Measurements from ENCODE around the gene DEPDC5. TPM values are rescaled to one million over a fixed set of nuclear protein-coding genes. Genes with fewer than 3 reads are reported as not detected.

DEPDC5 gene
- total RNA-seq, 5 donors from 2014 or later (not counting 1 experiment from before 2014, with no cell fraction given), result 40.3 to 52.7 (median 49.0) TPM

DNA sequence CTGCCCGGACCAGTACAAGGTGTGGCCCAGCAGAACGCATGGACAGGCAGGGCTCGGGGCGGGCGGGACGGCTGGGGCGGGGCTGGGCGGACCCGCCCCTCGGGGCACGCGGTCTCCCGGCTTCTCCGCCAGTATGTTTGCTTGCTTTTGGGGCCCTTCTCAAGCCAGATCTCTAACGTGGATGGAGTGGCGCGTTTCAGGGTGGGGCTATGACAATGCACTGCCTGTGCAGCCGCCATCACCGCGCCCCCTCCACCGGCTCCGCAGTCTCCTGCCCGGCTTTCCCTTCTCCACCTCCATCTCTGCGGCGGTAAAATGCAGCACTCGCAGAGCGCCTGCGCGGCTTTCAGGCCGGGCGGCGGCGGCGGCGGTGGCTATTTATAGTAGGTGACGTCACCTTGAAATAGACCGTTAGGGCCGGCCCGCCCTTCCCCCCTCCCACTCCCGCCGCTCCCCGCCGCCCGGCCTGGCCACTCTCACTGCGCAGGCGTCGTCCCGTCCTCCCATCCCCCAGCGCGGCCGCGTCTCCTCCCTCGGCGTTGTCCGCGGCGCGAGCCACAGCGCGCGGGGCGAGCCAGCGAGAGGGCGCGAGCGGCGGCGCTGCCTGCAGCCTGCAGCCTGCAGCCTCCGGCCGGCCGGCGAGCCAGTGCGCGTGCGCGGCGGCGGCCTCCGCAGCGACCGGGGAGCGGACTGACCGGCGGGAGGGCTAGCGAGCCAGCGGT lies 190.3 kb downstream of the DEPDC5 start, which contains the start of gene YWHAH:
TSS of gene YWHAH (plus strand) at position 558 of the 722 bp plus-strand sequence. CDS start 199 bp downstream, outside the sequence.
- peak within 1 kb of the TSS in 2 of 3 donors; percentile 88 to 93 for H3K4me3 Mint-ChIP-seq
- H3K4me3 ChIP-seq (ENCODE audit: control insufficient read depth in 1 of 2, extremely low read depth in 1 of 2, low read length in 1 of 2), result peak within 1 kb of the TSS; percentile 58 to 79
- peaks cover 0 to 3% of the 10 kb centered on the region in 2 donors for H3K36me3 ChIP-seq (ENCODE audit: control insufficient read depth in 2 of 2, extremely low read depth in 1 of 2, insufficient read depth in 1 of 2, low read length in 1 of 2)
- H3K27ac ChIP-seq (ENCODE audit: low read length), result peak within 1 kb of the TSS; percentile 88
- POLR2A ChIA-PET, result no interaction called here
- peak; percentile 58 to 91 (median 76) for DNase-seq
- peaks cover 3% of the 10 kb centered on the region for H3K36me3 Mint-ChIP-seq
- H3K4me1 ChIP-seq (ENCODE audit: control insufficient read depth in 1 of 2, extremely low read depth in 1 of 2, insufficient read depth in 2 of 2, low read length in 2 of 2), result peaks cover 6 to 27% of the 10 kb centered on the region in 2 experiments
- H3K9me3 ChIP-seq, result no peaks in the 10 kb centered on the region
- ATAC-seq (replicated peaks in 1 of 4), result peak; percentile 65 to 73 (median 68)
- no peaks in the 10 kb centered on the region for H3K9me3 Mint-ChIP-seq
- CTCF ChIA-PET, result interaction anchor here in 1 of 2 donors (1.1 kb wide), 1 partner anchor 26 kb away, joined by 4 read pairs; no protein-coding TSS in a partner anchor
- WGBS (ENCODE audit: insufficient coverage), result under 1% methylated on average over 59 of the region's 86 CpGs
- H3K27me3 Mint-ChIP-seq, result no peaks in the 10 kb centered on the region
- H3K4me1 Mint-ChIP-seq, result peaks cover 8 to 25% (median 14%) of the 10 kb centered on the region in 3 donors
- H3K27ac Mint-ChIP-seq, result peak within 1 kb of the TSS; percentile 91 to 93
- H3K27me3 ChIP-seq (replicated peaks in 1 of 2; ENCODE audit: control insufficient read depth in 2 of 2, extremely low read depth in 1 of 2, insufficient read depth in 2 of 2, low read length in 1 of 2), result no peaks in the 10 kb centered on the region

DNA sequence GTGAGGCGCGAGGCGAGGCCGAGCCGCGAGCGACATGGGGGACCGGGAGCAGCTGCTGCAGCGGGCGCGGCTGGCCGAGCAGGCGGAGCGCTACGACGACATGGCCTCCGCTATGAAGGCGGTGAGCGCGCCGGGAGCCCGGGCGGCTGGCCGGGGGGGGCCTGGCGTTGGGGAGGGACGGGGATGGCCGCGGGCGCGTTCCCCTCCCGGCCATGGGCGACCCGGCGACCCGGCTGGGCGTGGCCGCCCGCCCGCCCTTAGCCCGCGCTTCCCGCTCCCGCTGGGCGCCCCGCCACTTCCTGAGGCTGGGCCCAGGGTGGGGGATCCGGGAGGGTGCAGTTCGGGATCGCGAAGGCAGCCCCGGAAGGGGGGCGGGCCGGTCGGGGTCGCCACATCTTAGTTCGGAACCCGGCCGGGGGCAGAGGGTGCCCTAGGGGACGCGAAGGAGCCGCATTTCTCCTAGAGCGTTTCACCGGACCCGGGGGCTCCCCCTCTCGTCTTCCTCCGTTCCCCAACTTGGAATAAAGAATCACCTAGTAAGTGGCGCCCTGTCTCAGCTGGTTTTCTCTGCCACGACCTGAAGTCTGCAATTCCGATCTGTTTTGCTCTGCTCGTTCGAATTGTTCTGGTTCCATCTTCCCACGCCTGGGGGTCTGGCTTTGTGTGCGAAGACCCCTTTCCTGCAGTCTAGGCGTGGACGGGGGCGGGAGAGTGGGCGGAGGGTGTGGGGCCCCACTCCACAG lies 191.1 kb downstream of the DEPDC5 start:
- CTCF ChIA-PET, result interaction anchor here in 1 of 2 donors (1.2 to 1.8 kb wide), 2 partner anchors 25 to 279 kb away, joined by 3 to 6 read pairs; no protein-coding TSS in a partner anchor
- ATAC-seq (replicated peaks in 1 of 4) (peak; percentile 28 to 51 (median 36)), DNase-seq (peak in 28 of 35 experiments; percentile 7 to 55 (median 26))
- Mint-ChIP-seq H3K36me3 (peaks cover 3% of the 10 kb centered on the region), H3K9me3 (no peaks in the 10 kb centered on the region), H3K4me3 (peak overlapping the region in 2 of 3 donors; percentile 41 to 50), H3K27me3 (no peaks in the 10 kb centered on the region), H3K27ac (no peak overlapping the region), H3K4me1 (peaks cover 8 to 25% (median 17%) of the 10 kb centered on the region in 3 donors)
- POLR2A ChIA-PET, result no interaction called here
- peak overlapping the region; percentile 88 for H3K27ac ChIP-seq (ENCODE audit: low read length)
- WGBS (ENCODE audit: insufficient coverage), result under 1% methylated on average over 62 of the region's 76 CpGs
- H3K36me3 ChIP-seq (ENCODE audit: control insufficient read depth in 2 of 2, extremely low read depth in 1 of 2, insufficient read depth in 1 of 2, low read length in 1 of 2), result peaks cover 0 to 5% of the 10 kb centered on the region in 2 donors
- no peaks in the 10 kb centered on the region for H3K9me3 ChIP-seq
- peak overlapping the region; percentile 58 to 79 for H3K4me3 ChIP-seq (ENCODE audit: control insufficient read depth in 1 of 2, extremely low read depth in 1 of 2, low read length in 1 of 2)
- H3K27me3 ChIP-seq (replicated peaks in 1 of 2; ENCODE audit: control insufficient read depth in 2 of 2, extremely low read depth in 1 of 2, insufficient read depth in 2 of 2, low read length in 1 of 2), result no peaks in the 10 kb centered on the region
- H3K4me1 ChIP-seq (ENCODE audit: control insufficient read depth in 1 of 2, extremely low read depth in 1 of 2, insufficient read depth in 2 of 2, low read length in 2 of 2), result peaks cover 6 to 27% of the 10 kb centered on the region in 2 experiments

DNA sequence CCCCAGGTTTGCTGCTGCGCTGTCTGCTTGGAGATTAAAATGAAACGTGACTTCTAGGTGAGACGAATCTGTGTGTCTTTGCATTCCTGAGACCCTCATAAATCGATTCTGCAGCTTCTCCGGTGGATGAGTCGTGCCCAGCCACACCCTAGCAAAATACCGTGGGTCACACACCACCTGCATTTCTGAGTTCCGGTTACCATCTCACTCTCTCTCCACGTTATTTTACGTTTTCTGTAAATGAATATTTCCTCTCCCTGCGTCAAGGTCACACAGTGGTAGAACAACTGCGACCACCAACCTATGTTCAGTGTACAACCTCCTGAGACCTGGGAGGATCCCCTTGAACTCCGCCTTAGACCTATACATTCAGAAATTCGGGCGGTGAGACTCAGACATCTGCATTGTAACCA lies 191.6 kb downstream of the DEPDC5 start:
- 2% methylated on average over 10 of the region's 15 CpGs for WGBS (ENCODE audit: insufficient coverage)
- Histone ChIP-seq H3K27me3 (replicated peaks in 1 of 2; ENCODE audit: control insufficient read depth in 2 of 2, extremely low read depth in 1 of 2, insufficient read depth in 2 of 2, low read length in 1 of 2) (no peaks in the 10 kb centered on the region), H3K4me1 (ENCODE audit: control insufficient read depth in 1 of 2, extremely low read depth in 1 of 2, insufficient read depth in 2 of 2, low read length in 2 of 2) (peaks cover 6 to 28% of the 10 kb centered on the region in 2 experiments), H3K4me3 (ENCODE audit: control insufficient read depth in 1 of 2, extremely low read depth in 1 of 2, low read length in 1 of 2) (peak overlapping the region; percentile 58 to 79), H3K27ac (ENCODE audit: low read length) (peak overlapping the region; percentile 88), H3K9me3 (no peaks in the 10 kb centered on the region), H3K36me3 (ENCODE audit: control insufficient read depth in 2 of 2, extremely low read depth in 1 of 2, insufficient read depth in 1 of 2, low read length in 1 of 2) (peaks cover 0 to 8% of the 10 kb centered on the region in 2 donors)
- ATAC-seq (replicated peaks in 1 of 4) (no peak), DNase-seq (peak in 4 of 35 experiments; percentile 3 to 29 (median 17))
- H3K27me3 Mint-ChIP-seq, result no peaks in the 10 kb centered on the region
- H3K4me3 Mint-ChIP-seq, result no peak overlapping the region
- H3K27ac Mint-ChIP-seq, result no peak overlapping the region
- CTCF ChIA-PET, result interaction anchor here in 1 of 2 donors (0.7 to 1.8 kb wide), 3 partner anchors 11 to 280 kb away, joined by 3 to 6 read pairs (median 3); no protein-coding TSS in a partner anchor
- H3K36me3 Mint-ChIP-seq, result peaks cover 3% of the 10 kb centered on the region
- POLR2A ChIA-PET, result no interaction called here
- H3K4me1 Mint-ChIP-seq, result peaks cover 8 to 25% (median 20%) of the 10 kb centered on the region in 3 donors
- no peaks in the 10 kb centered on the region for H3K9me3 Mint-ChIP-seq

DNA sequence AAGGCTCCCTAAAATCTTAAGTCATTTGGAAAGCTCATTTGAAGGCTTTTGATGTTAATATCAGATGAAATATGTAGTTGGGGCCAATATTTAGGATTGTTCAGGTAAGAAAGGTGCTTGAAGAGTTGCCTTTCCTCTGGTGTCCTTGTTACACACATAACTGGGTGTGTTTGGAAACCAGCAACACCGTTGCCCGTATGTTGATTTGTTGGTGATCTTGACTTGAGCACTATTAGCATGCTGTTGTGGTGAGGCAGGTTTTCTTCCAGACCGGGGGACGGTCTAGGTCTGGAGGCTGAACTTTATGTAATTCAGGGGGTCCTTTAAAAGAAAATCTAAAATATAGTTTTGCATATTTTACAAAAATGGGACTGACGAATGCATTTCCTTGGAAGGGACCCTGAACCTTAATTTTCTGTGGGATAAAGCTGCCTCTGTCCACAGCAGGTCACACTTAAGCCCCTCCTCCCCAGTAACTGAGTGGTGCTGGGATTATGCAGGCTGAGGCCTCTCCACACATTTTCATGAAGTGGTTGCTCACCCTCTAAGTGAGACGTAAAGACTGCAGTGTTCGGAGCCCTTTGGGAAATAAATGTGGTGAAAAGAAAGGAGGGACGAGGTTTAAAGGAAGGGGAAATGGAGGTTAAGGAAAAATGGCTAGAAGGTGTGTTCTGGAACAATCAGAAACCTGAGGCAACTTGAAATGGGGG lies 192.3 kb downstream of the DEPDC5 start:
- H3K4me3 ChIP-seq (ENCODE audit: control insufficient read depth in 1 of 2, extremely low read depth in 1 of 2, low read length in 1 of 2), result peak overlapping the region in 1 of 2 donors; percentile 79
- Mint-ChIP-seq H3K9me3 (no peaks in the 10 kb centered on the region), H3K4me1 (peaks cover 12 to 28% (median 24%) of the 10 kb centered on the region in 3 donors), H3K27me3 (no peaks in the 10 kb centered on the region), H3K4me3 (no peak overlapping the region), H3K27ac (no peak overlapping the region), H3K36me3 (peaks cover 3% of the 10 kb centered on the region)
- CTCF ChIA-PET, result interaction anchor here in 1 of 2 donors (0.7 to 1.8 kb wide), 3 partner anchors 10 to 280 kb away, joined by 3 to 6 read pairs (median 3); no protein-coding TSS in a partner anchor
- H3K36me3 ChIP-seq (ENCODE audit: control insufficient read depth in 2 of 2, extremely low read depth in 1 of 2, insufficient read depth in 1 of 2, low read length in 1 of 2), result peaks cover 0 to 10% of the 10 kb centered on the region in 2 donors
- POLR2A ChIA-PET, result interaction anchor here in 1 of 2 donors (0.7 kb wide), 1 partner anchor 696 kb away, joined by 3 read pairs; no protein-coding TSS in a partner anchor
- peak overlapping the region; percentile 88 for H3K27ac ChIP-seq (ENCODE audit: low read length)
- WGBS (ENCODE audit: insufficient coverage), result 75% methylated on average over 2 of the region's 8 CpGs
- no peak for ATAC-seq (replicated peaks in 1 of 4)
- H3K27me3 ChIP-seq (replicated peaks in 1 of 2; ENCODE audit: control insufficient read depth in 2 of 2, extremely low read depth in 1 of 2, insufficient read depth in 2 of 2, low read length in 1 of 2), result no peaks in the 10 kb centered on the region
- peaks cover 6 to 31% of the 10 kb centered on the region in 2 experiments for H3K4me1 ChIP-seq (ENCODE audit: control insufficient read depth in 1 of 2, extremely low read depth in 1 of 2, insufficient read depth in 2 of 2, low read length in 2 of 2)
- no peaks in the 10 kb centered on the region for H3K9me3 ChIP-seq
- DNase-seq, result peak in 1 of 35 experiments; percentile 22

DNA sequence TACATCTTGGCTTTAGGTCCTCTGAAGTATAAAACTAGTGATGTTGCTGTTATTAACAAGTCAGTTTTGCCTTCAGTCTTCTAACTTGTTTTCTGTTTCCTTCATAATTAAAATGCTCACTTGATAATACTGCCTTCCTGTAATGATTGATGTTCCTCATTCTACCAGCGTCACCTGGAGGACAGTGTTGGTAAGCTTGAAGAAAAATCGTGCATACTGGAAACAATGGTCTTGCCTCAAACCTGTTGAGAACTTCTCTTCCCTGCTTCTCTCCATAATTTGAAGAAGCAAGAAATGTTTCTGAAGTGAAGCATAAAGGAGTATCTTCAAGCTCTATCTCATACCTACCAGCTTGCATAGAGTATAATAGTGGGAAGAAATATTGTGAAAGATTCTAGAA lies 193.5 kb downstream of the DEPDC5 start:
- Mint-ChIP-seq H3K36me3 (peaks cover 3% of the 10 kb centered on the region), H3K4me1 (peaks cover 21 to 36% (median 35%) of the 10 kb centered on the region in 3 donors), H3K27me3 (no peaks in the 10 kb centered on the region), H3K4me3 (peak overlapping the region in 1 of 3 donors; percentile 1), H3K27ac (peak overlapping the region; percentile 83 to 84), H3K9me3 (no peaks in the 10 kb centered on the region)
- WGBS (ENCODE audit: insufficient coverage), result no CpG with 5 or more reads among the region's 2 CpGs
- Histone ChIP-seq H3K36me3 (ENCODE audit: control insufficient read depth in 2 of 2, extremely low read depth in 1 of 2, insufficient read depth in 1 of 2, low read length in 1 of 2) (peaks cover 0 to 10% of the 10 kb centered on the region in 2 donors), H3K4me3 (ENCODE audit: control insufficient read depth in 1 of 2, extremely low read depth in 1 of 2, low read length in 1 of 2) (no peak overlapping the region), H3K27ac (ENCODE audit: low read length) (peak overlapping the region; percentile 88), H3K9me3 (no peaks in the 10 kb centered on the region), H3K4me1 (ENCODE audit: control insufficient read depth in 1 of 2, extremely low read depth in 1 of 2, insufficient read depth in 2 of 2, low read length in 2 of 2) (peaks cover 6 to 37% of the 10 kb centered on the region in 2 experiments), H3K27me3 (replicated peaks in 1 of 2; ENCODE audit: control insufficient read depth in 2 of 2, extremely low read depth in 1 of 2, insufficient read depth in 2 of 2, low read length in 1 of 2) (no peaks in the 10 kb centered on the region)
- DNase-seq (peak in 19 of 35 experiments; percentile 14 to 77 (median 34)), ATAC-seq (replicated peaks in 1 of 4) (peak; percentile 28 to 54 (median 30))
- CTCF ChIA-PET, result interaction anchor here in 1 of 2 donors (0.5 to 2.3 kb wide), 6 partner anchors 75 to 1869 kb away, joined by 3 to 17 read pairs (median 3); partner anchors contain the start of gene PISD
- POLR2A ChIA-PET, result interaction anchor here in 1 of 2 donors (0.6 kb wide), 1 partner anchor 53 kb away, joined by 5 read pairs; no protein-coding TSS in a partner anchor

Data from T-cell (primary cell).